Medulla oblongata (tissue), 1 donor: Measurements from ENCODE around the gene ESR1.
"Not testable (repeated sequence)": the region's sequence is repeated elsewhere in the genome, so short reads cannot be mapped to it uniquely, and the experiment has no call there.

Source experiments
- DNase-seq: peaks from one replicate; pipeline ENCODE4 v3.0.0-alpha.2; 2015; ENCODE audit errors: extremely low spot score

The ESR1 gene

DNA sequence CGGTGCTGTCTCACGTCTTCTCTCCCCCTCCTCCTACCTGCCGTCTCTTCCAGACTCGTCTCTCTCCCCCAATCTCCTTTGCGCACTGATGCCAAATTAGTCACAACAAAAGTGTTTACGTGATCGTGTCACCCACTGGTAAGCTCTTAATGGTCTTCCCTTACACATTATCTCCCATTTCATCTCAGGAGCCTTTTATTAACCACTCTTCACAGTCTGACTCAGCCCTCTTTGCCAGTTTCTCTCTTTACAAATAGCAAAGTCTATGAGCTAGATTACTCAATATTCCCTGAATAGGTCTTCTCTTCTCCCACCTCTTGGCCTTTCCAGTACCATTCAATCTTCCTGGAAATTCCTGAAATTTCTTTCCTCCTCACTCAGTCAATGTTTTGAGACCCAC lies 247.0 kb downstream of the ESR1 start:
- no peak for DNase-seq

DNA sequence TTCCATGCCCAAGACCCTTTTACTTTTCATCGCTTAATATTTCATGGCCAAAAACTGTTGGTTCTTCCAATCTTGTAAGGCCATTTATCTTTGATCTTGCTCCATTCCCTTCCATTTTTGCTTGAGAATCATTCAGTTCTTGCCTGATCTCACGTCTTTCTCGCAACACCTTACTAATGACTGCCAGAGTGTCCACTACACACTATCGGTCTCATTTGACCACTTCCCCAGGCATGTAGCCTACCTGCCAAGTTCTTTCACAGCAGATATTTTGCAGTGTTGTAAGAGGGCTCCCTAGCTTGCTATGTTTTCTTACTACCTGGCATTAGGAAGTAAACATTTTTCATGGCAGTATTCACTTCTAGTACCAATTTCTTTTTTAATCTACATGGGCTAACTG lies 248.0 kb downstream of the ESR1 start:
- DNase-seq, result no peak

DNA sequence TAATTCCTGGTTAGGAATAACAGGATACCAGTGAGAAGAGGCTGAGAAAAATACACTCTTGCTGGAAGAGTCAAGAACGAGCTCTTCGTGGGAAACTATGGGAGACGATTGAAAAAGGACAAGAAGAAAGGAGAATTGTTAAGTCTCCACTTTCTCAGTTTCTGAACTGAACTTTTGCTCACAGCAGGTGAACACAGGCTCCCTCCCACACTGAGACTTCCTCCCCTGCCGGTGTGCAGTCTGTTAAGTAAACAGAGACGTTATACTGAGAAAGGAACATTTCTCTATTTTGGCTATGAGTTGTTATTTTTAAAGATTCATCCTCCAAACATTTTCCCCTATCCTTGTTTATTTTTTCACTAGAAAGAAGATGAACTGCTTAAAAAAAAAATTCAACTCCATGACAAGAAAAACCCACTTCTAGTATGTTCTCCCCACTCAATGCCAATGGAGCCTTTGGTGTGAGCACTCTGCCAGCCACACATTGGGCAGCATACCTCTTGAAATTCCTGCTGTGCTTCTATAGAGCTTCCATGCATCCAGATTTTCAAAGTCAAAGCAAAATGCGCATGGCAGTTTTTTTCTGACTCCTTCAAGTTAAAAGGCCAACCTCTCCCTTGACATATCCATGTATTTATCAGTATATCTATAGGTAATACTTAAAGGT lies 250.5 kb downstream of the ESR1 start:
- no peak for DNase-seq

DNA sequence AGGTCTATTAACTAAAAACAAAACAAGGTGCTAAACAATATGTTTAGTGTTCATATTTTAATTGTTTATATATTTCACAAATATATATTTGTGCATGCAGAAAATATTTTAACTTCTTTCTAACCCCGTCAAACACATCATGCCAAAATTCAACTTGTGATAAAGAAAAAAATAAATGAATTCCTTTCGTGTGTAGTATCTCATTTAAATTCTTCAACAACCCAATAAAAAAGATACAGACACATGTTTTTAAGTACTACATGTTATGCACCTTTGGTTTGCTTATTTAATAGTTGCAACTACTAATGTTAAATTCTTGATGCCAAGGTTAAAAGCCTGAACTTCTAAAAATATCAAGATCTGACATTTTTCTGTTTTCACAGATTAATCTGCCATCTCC lies 252.4 kb downstream of the ESR1 start:
- no peak for DNase-seq

DNA sequence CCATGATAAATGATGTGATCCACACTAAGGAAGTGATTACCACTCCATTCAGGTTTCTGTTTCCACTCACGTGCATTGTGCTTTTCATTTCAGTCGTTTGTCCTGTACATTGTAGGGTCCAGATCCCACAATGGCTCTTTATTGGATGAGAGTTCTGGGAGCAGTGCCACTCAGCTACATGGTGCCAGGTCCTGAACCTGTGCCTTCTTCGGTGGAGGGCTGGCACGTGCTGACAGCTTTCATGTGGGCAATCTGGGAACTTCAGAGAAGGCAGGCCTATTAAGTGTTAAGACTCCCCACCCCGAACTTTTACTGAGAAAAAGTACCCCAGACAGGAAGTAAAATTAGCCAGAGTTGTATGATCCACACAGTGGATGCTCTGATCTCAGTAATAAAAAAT lies 255.0 kb downstream of the ESR1 start:
- no peak for DNase-seq

DNA sequence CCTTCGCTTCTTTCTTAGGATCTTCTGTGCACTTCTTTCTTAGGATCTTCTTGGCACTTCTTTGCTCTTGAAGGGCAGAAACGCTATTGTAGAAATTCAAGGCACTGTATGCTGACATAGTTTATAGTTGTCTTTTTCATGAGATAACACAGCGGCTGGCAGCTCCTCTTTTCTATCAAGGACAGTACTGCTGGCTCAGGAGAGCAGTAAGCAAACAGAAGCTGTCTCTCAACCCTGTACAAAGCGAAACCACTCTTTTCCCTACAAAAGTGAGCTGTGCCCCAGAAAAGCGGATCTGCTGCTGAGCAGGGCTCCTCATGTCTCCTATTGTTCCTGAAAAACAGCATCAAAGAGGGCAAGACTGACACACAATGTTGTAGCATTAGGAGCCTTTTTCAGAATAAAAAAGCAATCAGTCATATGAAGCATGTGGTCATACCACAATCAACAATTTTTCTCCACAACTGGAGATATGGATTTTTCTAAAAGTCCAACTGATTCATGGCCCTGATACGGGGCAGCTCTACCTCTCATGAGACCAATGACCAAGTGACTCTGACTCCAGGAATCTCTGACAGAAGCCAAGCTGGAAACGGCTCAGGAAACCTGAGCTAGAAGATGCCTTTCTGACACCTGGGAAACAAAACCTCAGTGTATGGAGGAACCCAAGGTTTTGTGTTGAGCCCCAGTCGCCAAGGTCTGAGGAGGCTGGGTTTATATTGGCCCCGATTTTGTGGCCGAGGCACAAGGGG lies 255.9 kb downstream of the ESR1 start:
- no peak for DNase-seq

DNA sequence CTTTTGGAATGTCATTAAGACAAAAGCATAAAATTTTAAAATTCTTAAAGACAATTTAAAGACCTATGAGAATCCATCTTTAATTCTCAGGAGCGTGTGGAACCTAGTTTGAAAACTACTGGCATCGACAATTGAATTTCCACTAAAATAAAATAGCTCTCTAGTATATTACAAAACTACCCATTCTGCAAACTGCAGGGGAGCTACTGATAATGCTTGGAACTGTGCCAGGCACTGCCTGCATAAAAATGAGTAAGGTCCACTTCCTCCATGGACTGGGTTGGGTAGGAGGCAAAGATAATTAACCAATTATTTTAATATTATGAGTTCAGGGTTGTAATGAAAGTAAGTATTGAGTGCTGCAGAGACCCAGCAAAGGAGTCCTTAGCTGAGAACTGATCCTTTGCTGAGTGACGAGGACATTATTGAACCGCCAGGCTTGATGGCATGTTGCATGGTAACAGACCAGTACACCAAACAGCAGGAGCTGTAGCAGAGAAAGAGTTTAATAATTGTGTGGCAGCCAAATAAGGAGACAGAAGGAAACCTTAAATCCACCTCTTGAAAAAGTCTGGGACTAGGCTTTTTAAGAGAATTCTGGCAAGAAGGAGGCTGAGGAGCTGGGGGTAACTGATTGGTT lies 261.3 kb downstream of the ESR1 start:
- no peak for DNase-seq

DNA sequence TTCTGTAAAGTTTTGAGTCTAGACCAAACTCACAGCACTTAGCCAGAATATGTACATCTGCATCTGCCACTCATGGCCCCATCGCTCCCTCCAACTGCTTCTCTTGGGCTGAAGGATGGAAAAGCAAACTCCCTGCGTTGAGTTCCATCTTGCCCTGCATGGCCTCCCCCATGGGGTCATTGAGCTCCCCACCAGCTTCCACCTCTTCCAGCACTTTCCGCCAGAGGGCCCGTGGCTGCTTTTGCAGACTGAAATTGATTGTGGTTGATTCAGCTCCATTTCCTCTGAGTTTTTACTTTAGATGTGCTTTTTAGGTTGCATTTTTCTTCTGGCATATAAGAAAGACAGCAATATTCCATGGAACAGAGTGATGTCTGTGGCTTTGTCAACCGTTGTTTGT lies 263.1 kb downstream of the ESR1 start:
- no peak for DNase-seq

DNA sequence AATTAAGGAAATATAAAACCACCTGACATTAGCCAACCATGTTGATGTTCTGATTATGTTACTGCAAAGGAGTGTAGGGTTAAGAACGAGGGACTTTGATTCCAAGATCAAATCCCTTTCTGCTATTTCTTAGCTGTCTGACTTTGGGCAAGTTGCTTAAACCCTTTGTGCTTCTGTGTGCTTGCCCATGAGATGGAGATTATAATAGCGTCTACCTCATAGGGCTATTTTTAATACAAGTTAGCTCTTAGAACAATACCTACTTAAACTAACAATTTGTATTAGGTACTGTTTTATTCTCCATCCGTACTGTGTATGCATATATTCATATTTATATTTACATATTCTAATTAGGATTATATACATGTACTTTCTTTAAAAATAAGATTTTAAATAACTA lies 263.8 kb downstream of the ESR1 start:
- DNase-seq, result no peak

DNA sequence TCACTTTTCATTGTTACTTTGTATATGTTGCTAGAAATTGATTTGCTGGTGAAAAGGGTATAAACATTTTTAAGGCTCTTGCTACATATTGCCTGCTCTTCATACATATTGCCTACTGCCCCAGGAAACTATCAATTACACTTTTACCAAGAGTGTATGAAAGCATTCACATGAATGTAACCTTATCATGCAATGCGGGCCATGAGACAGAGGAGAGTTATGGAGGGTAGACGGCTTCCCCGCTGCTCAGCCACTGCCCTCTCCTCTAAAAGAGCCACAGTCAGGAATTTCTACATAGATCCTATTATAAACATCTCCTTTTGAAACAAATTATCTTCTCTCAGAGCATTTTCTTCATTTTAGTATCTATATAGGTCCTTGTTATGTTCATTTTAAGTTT lies 264.4 kb downstream of the ESR1 start:
- DNase-seq, result no peak

DNA sequence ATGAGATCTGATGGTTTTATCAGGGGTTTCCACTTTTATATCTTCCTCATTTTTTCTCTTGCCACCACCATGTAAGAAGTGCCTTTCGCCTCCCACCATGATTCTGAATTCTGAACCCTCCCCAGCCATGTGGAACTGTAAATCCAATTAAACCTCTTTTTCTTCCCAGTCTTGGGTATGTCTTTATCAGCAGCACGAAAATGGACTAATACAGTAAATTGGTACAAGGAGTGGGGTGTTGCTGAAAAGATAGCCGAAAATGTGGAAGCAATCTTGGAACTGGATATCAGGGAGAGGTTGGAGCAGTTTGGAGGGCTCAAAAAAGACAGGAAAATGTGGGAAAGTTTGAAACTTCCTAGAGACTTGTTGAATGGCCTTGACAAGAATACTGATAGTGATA lies 268.8 kb downstream of the ESR1 start:
- not testable (repeated sequence) for DNase-seq

DNA sequence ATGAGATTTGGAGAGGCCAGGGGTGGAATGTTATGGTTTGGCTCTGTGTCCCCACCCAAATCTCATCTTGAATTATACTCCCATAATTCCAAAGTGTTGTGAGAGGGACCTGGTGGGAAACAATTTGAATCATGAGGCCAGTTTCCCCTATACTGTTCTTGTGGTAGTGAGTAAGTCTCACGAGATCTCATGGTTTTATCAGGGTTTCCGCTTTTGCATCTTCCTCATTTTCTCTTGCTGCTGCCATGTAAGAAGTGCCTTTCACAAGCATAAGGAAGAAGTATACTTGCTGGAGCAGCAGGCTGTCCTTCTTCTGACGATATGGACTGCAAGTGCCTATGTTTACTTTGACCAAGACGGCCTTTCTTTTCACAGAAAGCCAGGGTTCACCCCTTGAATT lies 270.5 kb downstream of the ESR1 start:
- DNase-seq, result no peak

DNA sequence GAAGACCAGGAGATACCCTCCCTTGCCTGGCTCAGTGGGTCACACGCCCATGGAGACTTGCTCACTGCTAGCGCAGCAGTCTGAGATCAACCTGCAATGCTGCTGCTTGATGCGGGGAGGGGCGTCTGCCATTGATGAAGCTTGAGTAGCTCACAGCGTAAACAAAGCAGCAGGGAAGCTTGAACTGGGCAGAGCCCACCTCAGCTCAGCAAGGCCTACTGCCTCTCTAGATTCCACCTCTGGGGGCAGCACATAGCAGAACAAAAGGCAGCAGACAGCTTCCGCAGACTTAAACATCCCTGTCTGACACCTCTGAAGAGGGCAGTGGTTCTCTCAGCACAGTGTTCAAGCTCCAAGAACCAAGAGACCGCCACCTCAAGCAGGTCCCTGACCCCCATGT lies 271.3 kb downstream of the ESR1 start:
- DNase-seq, result no peak

DNA sequence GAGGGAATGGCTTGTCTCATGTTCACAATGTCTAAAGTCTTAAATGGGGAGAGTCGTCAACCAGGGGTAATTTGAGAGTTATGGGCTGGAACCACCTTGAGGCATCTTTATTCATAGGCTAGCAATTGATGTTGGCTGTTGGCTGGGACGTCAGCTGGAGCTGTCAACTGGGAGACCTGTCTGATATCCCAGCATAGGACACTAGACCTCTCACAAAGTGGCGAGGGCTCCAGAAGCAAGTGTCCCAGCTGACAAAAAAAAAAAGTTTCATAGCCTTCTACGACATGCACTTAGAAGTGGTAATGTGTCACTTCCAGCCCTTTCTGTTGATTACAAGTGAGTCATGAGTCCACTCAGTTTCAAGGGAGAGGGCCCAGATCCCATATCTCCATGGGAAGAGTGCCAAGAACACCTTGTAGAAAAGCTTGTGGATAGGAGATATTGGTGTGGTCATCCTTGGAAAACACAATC lies 278.0 kb downstream of the ESR1 start:
- DNase-seq, result no peak

DNA sequence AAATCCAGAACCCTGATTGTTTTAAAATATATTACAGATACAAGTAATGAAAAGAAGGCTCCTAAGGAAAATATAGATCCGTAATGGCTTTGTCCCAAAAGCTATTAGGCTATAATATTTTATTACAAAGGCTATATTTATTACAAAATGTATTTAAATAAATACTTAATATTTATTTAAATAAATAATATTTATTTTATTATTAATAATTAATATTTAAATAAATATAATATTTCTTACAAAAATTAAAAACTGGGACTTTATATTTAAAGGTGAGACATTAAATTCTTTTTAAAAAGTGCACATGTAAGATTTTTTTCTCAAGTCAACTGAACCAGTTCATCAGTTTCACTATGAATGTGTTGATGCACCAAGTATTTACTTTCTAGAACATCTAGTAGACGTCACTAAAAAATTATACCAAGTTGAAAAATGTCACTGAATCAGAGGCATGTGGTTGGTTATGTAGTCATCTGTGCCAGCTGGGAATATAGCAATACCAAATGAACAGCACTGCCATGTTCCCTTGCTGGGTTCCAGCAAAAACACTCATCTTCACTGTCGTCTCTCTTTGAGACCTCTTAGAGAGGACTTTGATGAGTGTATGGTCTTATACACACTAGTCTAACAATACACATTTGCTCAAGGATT lies 278.9 kb downstream of the ESR1 start:
- no peak for DNase-seq

DNA sequence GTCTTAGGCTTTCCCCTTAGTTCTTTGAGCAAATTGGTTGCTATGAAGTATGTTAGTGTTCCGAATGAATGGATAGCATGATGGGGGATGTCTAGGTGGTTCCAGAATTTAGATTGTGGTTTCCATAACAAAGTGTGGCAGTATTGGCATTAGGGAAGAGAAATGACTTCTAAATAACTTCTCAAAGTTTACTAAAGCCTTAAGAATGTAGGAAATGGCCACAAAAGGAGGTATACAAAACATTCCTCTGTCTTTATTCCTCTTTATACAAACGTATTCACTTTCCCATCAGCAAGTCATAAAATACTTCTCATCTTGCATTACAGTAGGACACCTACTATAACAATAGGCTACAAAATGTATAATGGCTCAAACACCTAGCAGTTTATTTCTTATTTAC lies 279.6 kb downstream of the ESR1 start:
- DNase-seq, result no peak

DNA sequence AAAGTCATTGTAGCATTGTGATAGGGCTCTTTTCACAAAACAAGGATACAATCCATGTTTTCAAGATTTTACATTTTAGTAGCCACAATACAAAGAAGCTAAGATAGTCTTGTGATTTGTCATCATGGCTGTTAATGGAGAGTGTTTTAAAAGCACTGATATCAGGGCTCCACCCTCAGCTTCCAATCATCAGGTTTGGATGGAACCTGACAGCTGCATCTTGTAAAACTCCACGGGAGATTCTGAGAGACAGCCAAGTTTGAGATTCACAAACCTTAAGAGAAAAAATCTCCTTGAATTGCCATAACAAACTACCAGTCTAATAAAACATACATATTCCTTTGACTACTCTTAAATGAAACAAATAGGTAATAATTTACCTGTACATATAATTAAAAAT lies 280.2 kb downstream of the ESR1 start:
- no peak for DNase-seq

DNA sequence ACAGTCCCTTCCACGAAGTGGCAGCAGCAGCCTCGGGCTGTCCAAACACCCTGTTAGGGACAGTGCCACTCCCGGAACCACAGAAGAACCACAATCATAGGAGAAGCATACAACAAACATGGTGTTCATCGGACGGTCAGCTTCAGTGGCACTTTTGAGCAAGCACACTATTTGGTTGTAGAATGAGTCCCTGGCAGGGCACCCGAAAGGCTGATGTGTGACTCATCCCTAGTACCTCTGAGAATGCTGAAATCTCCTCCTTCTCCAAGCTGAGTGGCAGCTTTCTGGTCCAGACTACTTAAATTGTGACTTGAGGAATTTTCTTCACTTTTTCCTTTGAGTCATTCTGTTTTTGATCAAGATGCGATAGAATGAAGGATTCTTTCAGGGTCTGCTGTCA lies 282.5 kb downstream of the ESR1 start:
- DNase-seq, result no peak

DNA sequence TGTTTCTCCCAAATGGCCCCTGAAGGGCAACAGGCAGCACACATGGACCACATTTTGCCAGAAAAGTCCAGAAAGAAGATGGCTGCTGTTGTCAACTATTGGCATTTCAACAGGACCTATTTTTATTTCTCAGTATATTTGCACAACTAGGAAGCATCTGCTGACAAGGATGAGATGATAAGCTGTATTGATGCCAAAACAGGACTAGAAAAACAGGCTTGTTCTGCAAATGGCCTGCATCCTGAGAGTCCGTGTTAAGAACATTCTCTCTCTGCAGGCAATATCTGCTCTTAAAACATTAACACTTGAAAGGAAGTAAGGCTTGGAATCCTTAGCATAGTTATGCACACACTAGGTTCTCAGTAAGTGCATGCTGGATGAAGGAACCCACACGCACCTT lies 283.7 kb downstream of the ESR1 start:
- no peak for DNase-seq

DNA sequence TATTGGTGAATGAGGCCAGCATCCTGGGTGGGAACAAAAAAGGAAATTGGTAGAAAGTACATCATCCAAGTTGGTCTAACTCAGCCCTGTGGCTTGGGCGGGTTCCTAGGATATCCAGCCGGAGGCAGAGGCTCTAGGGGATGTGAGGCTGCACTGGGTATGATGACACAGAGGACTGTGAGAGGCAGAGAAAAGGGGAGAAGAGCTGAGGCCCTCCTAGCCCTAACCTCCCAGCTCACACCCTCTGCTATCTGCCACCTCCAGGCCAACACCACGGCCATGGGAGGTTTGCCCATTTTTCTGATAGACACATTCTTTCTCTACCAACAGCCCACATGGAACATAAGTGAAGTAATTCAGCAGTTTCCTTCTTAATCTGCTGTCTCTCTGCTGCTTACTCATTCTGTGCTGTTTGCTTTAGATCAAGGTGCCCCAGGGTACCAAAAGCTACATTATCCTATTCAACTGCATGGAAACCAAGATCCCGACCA lies 284.4 kb downstream of the ESR1 start:
- no peak for DNase-seq

DNA sequence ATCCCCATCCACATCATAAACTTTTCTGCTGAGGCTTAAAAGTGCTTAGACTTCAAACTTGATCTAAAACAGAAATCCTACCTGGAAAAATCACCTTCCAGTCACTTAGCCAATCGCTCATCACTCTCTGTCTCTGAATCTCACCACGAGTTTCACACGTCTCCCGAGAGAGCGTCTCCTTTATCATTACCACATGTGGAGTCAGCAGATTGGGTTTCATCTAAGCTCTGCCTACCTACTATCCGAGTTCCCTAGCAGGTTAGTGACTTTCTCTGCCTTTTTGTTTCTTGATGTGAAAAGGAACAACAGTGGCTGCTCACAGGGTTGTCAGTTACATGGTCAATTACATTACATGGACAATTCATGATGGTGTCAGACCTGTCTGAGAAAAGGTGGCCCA lies 286.2 kb downstream of the ESR1 start:
- DNase-seq, result no peak

DNA sequence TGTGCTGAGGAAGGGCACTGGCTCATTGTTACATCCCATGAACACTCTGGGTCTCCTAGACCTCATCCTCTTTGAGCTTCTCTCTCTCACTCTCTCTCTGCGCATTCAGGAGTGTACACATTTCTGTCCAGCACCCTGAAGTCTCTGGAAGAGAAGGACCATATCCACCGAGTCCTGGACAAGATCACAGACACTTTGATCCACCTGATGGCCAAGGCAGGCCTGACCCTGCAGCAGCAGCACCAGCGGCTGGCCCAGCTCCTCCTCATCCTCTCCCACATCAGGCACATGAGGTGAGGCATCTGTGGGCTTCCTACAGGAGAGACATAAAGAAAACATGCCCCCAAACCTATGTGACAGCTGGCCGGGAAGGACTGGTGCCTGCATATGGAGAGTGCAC lies 286.8 kb downstream of the ESR1 start:
- DNase-seq, result no peak
